IPS DF 4.7 (cell line): ENCODE measurements around the gene URB2.
"Not testable (repeated sequence)": the region's sequence is repeated elsewhere in the genome, so short reads cannot be mapped to it uniquely, and the experiment has no call there.

ENCODE experiments used
- DNase-seq: peaks from one replicate; pipeline ENCODE4 v3.0.0-alpha.2; 2013; ENCODE audit warnings: low spot score; ENCODE audit errors: extremely low read depth

Gene URB2

DNA sequence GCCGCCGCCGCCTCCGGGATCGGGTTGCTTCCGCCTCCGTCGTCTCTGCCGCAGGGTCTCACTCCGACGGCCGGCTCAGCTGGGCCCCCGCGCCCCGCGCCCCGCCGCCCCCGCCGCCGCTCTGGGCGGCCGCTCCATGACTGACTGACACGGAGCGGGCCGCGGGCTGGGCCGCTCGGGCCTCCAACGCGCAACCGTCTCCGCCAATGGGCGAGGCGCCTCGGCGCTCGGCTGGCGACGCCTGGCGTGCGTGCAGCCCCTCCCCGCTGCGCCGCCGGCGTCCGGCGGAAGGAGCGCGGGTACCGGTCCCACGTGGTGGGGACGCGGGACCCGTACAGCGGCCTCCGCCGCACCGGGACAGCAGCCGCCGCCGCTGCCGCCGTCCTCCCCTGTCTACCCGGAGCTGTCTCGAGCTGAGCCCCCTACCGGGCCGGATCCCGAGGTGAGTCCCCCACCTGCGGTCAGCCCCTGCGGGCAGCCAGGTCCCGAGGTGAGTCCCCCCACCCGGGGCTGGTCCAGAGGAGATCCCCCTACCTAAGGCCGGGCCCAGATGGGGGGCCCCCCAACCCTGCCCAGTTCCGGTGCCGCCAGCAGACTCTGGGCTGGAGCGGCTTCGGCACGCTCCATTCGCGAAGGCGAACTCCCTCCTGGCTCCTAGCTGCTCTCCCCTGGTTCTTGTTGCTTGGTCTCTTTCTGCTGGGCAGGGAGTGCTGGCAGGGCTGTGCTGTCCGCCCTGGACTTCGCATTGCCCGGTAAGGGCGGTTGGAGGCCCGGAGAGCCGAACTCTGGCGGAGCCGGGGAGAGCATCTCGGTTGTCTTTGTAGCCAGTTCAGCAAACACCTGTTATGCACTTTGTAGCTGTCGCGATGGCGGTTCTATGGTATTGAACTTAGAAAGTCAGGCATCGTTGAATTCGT lies at the start of gene URB2, which contains the start of gene TAF5L:
TSS of gene URB2 (plus strand) at position 333 of the 917 bp plus-strand sequence. CDS start 1,387 bp downstream, outside the sequence.
TSS of gene TAF5L (minus strand) at position 208 of the 917 bp plus-strand sequence. CDS start 11,640 bp downstream, outside the sequence.
- peak; percentile 41 for DNase-seq

DNA sequence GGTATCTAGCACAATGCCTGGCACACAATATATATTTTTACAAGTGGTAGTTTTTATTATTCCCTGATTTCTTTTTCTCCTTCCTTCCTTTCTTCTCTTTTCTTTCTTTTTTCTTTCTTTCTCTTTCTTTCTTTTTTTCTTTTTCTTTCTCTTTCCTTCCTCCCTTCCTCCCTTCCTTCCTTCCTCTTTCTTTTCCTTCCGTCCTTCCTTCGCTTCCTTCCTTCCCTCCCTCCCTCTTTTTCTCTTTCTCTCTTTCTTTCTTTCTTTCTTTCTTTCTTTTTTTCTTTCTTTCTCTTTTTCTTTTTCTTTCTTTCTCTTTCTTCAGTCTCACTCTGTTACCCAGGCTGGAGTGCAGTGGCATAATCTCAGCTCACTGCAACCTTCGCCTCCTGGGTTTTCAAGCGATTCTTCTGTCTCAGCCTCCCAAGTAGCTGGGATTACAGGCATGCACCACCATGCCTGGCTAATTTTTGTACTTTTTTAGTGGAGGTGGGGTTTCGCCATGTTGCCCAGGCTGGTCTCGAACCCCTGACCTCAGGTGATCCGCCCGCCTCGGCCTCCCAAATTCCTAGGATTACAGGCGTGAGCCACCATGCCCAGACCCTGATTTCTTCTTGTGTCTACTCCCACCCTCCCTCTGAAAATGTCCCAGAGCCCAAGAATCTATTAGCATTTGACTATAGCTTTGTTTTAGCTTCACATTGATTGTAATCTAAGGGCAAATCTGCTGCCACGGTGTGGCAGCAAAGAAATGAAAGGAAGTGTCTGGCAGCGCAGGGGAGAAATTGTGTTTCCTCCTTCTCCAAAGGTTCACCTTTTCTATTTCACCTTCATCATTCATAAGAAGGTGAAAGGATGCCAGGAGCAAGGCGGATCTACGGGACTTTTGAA lies 47.6 kb upstream of the URB2 start:
- DNase-seq: no peak

DNA sequence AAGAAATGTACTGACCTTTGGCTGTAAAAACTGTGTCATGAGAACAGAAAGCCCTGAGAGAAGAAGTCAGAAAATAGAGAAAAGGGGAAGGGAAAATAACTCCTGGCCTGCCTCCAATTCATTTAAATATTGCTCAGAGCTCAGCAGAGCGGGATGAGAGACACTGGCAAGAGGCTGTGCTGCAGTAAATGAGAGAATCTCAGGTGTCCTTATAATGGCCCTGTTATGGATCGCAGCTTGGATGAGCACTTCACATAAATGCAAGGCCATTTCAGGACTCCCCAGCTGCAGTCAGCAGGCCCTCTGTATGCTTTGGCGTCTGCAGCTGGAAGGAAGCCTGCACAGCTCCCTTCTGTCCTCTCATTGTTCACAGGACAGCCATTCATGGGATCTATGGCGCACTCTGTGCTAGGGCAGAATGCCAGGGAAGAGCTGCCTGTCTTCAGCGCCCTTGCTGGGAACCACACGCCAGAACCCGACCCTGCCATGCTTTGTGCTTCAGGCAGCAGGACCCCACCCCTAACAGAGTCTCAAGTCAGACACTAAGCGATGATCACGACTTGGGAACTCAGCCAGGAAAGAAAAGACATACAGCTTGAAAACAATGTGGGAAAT lies 46.9 kb upstream of the URB2 start:
- DNase-seq: no peak

DNA sequence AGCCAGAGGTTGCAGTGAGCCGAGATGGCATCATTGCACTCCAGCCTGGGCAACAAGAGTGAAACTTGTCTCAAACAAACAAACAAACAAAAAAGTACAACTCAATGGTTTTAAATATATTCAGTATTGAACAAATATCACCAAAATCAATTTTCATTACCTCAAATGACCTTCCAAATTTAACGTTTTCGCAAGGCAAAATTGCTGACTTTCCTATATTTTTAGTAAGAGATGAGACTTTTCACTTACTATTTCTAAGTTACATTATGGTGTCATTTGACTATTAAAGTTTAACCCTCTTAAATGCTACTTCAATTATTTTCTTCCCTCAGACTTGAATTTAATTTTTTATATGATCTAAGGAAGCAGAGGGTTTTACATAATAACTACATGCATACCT lies 44.6 kb upstream of the URB2 start:
- no peak for DNase-seq

DNA sequence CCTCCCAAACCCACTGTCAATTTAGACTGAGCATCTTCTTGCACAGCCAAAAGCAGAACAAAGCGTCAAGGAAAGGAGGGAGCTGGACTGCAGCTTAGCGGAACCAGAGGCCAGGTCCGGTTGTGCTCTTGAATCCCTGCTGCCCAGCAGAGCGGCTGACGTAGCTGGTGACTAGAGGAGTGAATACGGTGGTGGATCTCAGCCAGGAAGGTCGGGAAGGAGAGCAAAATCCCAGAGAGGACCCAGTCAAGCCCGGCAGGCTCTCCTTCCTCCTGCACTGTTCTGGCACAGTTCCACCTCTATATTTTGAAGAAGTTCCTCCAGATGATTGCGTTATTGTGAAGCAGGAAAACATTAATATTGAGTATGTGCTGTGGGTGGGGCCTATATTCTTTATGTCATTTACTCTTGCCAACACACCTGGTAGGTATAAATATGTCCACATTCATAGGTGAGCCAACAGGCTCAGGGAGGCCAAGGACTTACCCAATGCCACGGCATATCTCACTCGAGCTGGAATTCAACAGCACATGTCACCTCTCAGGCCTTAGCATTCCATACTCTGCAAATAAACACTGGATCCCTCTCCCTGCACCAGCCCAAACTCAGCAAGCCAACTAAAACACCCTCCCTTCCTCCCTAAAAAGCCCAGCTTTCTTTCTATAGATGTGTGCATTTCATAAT lies 43.9 kb upstream of the URB2 start:
- DNase-seq: no peak

DNA sequence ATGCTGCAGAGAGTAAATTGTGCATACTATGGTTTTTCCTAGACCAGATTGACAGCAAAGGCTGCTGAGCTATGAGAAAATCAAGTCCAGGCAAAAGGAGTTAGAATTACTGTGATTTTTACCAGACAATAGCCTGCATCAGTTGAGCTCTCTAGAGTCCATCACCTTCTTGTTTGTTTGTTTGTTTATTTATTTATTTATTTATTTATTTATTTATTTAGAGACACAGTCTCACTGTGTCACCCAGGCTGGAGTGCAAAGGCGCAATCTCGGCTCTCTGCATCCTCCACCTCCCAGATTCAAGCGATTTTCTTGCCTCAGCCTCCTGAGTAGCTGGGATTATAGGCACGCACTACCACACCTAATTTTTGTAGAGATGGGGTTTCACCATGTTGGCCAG lies 43.3 kb upstream of the URB2 start:
- DNase-seq: no peak

DNA sequence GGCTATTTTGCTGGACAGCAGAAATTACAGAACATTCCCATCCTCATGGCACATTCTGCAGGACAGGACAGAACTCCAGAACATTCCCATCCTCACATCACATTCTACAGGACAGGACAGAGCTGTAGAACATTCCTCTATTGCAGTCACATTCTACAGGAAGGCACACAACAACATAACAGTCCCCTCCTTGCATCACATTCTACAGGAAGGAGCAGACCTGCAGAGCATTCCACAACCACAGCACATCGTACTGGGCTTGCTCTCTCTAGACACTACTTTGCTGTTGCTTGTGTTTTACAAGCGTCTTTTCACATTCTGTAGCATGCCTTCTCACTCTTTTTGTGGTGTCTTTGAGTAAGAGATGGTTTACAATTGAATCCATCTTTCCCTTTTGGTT lies 40.7 kb upstream of the URB2 start:
- DNase-seq: no peak

DNA sequence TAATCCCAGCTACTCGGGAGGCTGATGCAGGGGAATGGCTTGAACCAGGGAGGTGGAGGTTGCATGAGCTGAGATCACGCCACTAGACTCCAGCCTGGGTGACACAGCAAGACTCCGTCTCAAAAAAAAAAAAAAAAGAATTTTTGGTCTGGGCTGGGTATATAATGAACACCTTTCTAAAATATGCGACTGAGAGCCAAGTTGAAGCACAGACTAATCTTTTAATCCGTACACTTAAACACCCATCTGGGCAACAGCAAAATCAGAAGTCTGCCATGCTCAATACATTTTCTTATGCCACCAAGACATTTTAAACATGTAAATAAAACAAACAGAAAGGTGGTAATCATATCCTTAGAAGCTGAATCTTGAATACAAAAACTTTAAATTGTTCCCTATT lies 35.9 kb upstream of the URB2 start:
- DNase-seq: no peak

DNA sequence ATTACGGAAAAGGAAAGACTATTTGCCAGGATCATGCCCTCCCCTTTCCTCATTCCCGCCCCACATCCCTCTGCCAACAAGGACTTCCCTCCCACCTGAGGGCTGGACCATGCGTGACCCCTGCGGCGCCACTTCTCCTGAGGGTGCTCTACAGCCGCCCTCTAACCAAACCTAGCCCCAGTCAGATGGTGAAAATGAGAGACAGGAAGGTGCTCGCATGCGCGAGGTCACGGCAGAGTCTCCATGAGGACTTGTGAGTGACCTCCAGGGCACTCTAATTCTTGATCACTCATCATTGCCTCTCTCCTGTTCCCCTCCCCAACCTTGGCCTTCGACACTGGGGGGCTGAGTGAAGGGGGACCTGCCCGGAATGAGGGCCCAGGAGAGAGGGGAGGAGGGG lies 32.2 kb upstream of the URB2 start:
- no peak for DNase-seq

DNA sequence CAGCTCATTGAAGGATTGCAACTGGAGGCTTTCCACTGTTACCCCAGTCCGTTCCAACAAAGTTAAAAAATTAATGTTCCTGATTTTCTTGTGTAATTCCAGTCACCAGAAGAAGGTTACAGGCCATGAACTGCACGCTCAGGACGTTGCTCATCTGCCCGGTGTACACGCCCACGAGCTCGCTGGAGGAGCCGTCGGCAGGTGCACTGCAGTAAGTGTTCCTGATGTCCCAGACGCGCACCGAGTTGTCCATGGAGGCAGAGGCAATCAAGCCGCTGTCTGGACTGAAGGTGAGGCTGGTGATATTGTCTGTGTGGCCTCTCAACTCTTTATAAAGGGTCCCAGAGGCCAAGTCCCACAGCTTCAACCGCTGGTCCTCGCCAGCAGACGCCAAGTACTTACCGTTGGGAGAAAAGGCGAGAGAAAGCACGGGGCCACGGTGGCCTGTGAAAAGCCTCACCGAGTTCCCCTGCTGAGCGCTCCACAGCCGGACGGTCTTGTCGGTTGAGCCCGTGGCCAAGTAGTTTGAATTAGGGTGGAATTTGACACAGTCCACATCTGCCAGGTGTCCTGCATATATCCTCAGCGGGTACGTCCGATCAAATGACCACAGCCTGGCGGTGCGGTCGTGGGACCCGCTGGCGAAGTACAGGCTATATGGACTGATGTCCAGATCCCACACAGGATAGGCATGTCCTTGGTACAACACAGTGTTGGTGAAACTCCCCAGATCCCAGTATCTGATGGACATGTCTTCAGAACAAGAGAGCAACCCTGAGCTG lies 31.6 kb upstream of the URB2 start:
- DNase-seq: no peak

DNA sequence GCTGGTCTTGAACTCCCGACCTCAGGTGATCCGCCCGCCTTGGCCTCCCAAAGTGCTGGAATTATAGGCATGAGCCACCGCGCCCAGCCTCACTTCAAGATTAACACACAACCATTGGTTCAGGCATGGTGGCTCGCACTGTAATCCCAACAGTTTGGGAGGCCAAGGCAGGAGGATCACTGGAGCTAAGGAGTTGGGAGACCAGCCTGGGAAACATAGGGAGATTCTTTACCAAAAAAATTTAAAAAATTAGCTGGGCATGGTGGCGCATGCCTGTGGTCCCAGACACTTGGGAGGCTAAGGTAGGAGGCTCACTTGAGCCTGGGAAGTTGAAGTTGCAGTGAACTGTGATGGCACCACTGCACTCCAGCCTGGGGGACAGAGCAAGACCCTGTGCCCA lies 30.2 kb upstream of the URB2 start:
- DNase-seq: not testable (repeated sequence)

DNA sequence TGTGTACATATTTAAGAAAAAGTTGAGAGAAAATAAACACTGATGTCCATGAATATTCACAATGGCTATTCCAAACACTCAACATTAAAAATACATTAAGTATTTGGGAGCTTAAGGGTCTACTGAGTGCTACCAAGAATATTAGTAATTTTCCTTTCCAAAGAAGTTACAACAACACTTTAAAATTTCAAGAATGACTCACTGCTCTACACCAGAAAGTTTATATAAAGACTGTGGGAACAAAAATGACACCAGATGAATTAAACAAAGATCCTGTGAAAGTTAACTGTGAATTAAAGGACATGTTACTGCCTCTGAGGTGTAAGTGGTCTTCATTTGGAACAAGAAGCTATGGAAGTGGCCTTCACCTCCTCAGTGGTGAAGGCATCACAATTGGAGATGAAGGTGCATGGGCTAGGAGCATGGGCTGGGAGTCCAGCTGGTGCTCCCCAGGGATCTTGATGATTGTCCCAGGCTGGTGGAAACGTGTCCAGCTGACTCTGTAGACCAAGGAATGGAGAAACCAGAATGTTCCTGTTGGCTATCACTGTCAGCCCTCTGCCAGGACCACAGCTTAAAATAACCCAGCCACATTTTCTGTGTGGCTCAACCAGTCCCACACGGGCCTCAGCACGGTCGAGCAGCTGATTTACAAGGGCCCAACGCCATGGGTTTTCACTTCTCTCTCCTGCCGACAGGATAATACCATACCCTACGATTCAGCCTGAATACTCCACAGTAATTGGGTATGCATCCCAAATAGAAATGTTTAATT lies 28.9 kb upstream of the URB2 start:
- DNase-seq: no peak

DNA sequence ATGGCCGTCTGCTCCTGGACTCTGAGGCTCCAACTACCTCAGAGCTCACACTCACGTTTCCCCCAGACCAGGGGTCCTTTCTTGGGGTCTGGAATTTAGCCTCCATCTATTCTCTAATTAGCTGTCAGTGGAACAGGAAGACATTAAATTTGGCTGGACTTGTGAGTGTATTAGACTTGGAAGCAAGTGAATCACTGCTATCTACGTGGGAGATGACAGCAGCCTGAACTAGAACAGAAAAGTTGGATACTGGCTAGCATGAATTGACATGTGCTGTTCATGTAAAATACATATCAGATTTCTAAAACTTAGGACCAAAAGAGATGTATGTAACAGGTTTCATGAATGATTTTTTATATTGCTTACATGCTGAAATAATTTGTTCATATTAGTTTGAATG lies 28.2 kb upstream of the URB2 start:
- no peak for DNase-seq

DNA sequence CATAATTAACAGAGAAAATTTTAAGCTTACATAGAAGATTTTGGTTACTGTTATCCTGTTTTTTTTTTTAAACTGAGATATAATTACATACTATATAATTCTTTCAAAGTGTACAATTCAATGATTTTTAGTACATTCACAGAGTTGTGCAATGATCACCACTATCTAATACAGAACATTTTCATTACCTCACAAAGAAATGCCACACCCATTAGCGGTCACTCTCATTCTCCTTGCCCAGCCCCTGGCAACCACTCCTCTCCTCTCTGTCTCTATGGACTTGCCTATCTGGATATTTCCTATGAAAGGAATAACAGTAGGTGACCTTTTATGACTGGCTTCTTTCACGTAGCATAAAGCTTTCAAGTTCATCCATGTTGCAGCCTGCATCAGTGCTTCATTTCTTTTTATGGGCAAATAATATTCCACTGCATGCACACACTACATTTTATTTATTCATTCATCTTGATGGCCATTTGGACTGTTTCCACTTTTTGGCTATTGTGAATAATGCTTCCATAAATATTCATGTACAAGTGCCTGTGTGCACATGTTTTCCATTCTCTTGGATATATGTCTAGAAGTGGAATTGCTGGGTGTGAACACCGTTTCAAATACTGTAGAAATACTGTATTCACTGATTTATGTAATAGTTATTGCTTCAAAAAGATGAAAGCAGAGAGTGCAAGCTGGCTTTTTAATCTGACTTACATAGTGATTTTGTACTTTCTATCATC lies 26.7 kb upstream of the URB2 start:
- DNase-seq: no peak

DNA sequence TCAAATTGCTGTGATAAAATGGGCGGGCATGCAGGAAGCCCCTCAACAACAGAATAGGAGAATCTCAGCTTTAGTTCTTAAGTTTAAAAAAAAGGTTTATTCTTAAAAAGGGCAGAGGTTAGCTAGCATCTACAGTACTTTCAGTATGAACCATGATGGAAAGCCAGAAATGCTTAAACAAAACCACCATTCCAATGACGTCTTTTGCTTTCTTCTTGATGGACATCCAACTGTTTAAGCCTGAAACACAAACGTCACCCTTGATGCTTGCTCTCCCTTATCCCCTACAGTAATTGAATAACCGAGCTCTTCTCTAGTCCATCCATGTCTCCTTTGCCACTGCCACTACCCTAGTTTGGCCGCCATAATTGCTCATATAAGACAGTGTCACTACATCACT lies 25.8 kb upstream of the URB2 start:
- DNase-seq: no peak

DNA sequence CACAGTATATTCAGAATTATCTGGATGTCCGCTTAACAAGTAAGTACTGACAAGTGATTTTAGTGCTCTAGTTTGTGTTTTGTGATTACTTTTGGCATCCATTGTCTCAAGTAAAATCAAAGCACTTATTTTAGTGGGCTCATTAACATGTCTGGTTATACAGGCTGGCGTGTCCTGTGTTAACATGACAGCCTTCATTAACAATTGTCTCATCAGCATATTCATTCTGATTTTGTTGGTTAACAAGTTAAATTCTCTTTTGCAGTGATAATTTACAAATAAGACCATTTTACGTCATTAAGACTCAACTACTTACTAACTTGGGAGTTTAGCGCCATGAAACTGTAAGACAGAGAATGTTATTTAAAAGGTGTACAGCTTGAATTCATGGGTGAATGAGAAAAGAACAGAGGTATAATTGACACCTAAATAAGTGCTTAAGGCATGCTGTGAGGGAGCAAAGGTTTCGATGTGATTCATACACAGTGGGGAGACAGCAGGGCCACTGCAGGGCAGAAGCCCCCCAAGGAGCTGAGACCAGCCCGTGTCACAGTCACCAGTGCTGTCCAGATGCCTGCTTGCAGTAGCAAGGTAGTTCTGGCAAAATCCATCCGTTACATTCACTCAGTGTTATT lies 22.6 kb upstream of the URB2 start:
- DNase-seq: no peak

DNA sequence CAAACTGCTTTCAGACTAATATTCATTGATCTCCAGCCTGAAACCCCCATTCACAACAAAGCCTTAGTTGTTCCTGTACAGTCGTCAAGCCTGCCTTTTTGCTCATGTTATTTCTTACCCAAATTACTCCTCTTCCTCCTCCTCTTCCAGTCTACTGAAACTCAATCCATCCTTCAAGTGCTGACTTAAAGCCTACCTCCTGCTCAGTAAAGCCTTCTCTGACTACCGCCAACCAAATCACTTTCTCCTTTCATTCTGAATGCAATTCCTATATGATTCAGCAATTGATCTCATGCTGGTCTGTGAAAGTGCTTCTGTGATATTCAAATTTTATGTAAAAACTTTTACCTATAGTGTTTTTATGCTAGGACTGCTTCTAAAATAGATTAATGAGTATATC lies 18.7 kb upstream of the URB2 start:
- DNase-seq: no peak

DNA sequence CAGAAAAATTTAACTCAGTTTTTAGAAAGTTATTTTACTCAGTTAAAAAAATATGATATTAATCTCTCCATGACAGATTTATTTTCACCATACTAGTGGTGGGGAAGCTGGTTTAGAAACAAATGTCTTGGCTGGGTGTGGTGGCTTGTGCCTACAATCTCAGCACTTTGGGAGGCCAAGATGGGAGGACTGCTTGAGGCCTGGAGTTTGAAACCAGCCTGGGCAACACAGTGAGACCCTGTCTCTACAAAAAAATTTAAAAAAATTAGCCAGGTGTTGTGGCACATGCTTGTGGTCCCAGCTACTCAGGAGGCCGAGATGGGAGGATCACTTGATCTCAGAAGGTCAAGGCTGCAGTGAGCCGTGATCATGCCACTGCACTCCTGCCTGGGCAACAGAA lies 17.5 kb upstream of the URB2 start:
- no peak for DNase-seq
